HG02973 (cell line): ENCODE results near the gene PPP1R3E.
"Not testable (repeated sequence)": the region's sequence is repeated elsewhere in the genome, so short reads cannot be mapped to it uniquely, and the experiment has no call there.

ENCODE experiments used
- ATAC-seq: cut with Tn5 transposase; IDR thresholded peaks from one replicate; pipeline ENCODE4 v1.9.1; 2021; ENCODE audit warnings: moderate library complexity; ENCODE audit not compliant: unreplicated experiment

The PPP1R3E gene

GRCh38 chr14:23302290-23303225 is at the start of gene PPP1R3E:
Gene PPP1R3E, minus strand, starts transcription at chr14:23302859. Its CDS starts 283 bp downstream, at chr14:23302576.
- ATAC-seq: peak; percentile 25

- no peak for ATAC-seq
These were observed 49.2 kb upstream of the PPP1R3E start for GRCh38 chr14:23351681-23352505.

GRCh38 chr14:23349156-23349845 is 46.6 kb upstream of the PPP1R3E start:
- ATAC-seq: no peak

- ATAC-seq: no peak
These were observed 45.6 kb upstream of the PPP1R3E start for GRCh38 chr14:23348297-23348655.

GRCh38 chr14:23347406-23348296 is 45.0 kb upstream of the PPP1R3E start:
- no peak for ATAC-seq

GRCh38 chr14:23346693-23347405 is 44.2 kb upstream of the PPP1R3E start:
- ATAC-seq: no peak

- ATAC-seq: no peak
These were observed 43.5 kb upstream of the PPP1R3E start for GRCh38 chr14:23345987-23346692.

GRCh38 chr14:23344481-23344880 is 41.8 kb upstream of the PPP1R3E start:
- no peak for ATAC-seq

GRCh38 chr14:23339506-23340268 is 37.0 kb upstream of the PPP1R3E start:
- no peak for ATAC-seq

- ATAC-seq: no peak
These were observed 33.0 kb upstream of the PPP1R3E start for GRCh38 chr14:23335623-23336022.

GRCh38 chr14:23327947-23328744 is 25.5 kb upstream of the PPP1R3E start:
- ATAC-seq: no peak

GRCh38 chr14:23326491-23327332 is 24.1 kb upstream of the PPP1R3E start:
- ATAC-seq: no peak

GRCh38 chr14:23325746-23326145 is 23.1 kb upstream of the PPP1R3E start:
- ATAC-seq: not testable (repeated sequence)

- no peak for ATAC-seq
These were observed 22.3 kb upstream of the PPP1R3E start for GRCh38 chr14:23324993-23325392.

GRCh38 chr14:23324455-23324846 is 21.8 kb upstream of the PPP1R3E start:
- no peak for ATAC-seq

GRCh38 chr14:23323838-23324454 is 21.3 kb upstream of the PPP1R3E start:
- no peak for ATAC-seq
